ENCODE results near the gene GAL. TPM values are rescaled to one million over a fixed set of nuclear protein-coding genes. Genes with fewer than 3 reads are reported as not detected.
"Not testable (repeated sequence)": the region's sequence is repeated elsewhere in the genome, so short reads cannot be mapped to it uniquely, and the experiment has no call there.

Gene GAL, protein sequence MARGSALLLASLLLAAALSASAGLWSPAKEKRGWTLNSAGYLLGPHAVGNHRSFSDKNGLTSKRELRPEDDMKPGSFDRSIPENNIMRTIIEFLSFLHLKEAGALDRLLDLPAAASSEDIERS
- 15.9 TPM for total RNA-seq (ENCODE audit: unreplicated experiment)
- long read RNA-seq, transcript GAL-201 (6 exons, 818 nt) = major isoform, 12 of 12 reads
- long read RNA-seq, partial matches to known transcripts = 0 of 12 reads
- long read RNA-seq, other reads (novel, unspliced or antisense) = 0 of 12 reads

DNA sequence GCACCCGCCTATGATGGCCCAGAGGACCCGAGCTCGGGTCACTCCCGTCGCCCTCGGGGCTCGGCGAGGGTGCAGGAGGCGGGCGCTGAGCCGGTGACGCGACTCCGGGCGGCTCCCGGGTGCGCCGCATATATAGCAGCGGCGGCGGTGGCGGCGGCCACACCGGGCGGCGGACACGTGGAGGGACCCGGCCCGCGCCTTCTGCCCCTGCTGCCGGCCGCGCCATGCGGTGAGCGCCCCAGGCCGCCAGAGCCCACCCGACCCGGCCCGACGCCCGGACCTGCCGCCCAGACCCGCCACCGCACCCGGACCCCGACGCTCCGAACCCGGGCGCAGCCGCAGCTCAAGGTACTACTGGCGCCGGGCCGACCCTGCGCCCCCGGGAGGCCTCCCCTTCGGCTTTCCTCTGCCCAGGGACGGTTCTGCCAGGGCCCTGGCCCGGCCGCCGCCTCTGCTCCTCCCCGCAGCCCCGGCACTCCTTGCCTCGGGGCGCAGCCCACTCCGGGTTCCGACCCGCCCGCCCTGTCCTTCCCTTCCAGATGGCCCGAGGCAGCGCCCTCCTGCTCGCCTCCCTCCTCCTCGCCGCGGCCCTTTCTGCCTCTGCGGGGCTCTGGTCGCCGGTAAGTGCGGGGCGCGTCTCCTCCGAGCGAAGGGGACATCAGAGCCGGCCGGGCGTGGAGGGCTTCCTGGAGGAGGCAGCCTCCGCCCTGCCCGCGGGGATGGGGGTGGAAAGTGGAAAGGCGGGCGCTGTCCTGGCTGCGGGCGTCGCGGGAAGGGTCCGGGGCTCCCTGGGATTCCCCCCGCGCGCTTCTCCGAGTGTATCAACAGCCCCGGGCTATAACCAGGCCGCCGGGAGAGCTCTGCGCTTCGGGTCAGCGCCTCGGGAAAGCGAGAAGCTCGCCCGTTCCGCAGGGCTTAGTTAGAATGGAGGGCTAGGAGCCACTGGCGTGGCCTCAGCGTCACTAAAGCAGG is at the start of gene GAL:
TSS of gene GAL (plus strand) at position 160 of the 972 bp plus-strand sequence. CDS start at position 540, 380 bp downstream.
- peaks cover 20% of the 10 kb centered on the region for H3K27me3 Mint-ChIP-seq (ENCODE audit: unreplicated experiment)
- peak; percentile 29 for DNase-seq (ENCODE audit: low spot score)
- H3K9me3 Mint-ChIP-seq (ENCODE audit: unreplicated experiment) = no peaks in the 10 kb centered on the region
- H3K4me3 Mint-ChIP-seq (ENCODE audit: unreplicated experiment) = no peak within 1 kb of the TSS
- H3K36me3 Mint-ChIP-seq (ENCODE audit: low read depth, unreplicated experiment) = no peaks in the 10 kb centered on the region
- H3K27ac Mint-ChIP-seq (ENCODE audit: unreplicated experiment) = no peak within 1 kb of the TSS
- TF ChIP-seq, protein P1, sequence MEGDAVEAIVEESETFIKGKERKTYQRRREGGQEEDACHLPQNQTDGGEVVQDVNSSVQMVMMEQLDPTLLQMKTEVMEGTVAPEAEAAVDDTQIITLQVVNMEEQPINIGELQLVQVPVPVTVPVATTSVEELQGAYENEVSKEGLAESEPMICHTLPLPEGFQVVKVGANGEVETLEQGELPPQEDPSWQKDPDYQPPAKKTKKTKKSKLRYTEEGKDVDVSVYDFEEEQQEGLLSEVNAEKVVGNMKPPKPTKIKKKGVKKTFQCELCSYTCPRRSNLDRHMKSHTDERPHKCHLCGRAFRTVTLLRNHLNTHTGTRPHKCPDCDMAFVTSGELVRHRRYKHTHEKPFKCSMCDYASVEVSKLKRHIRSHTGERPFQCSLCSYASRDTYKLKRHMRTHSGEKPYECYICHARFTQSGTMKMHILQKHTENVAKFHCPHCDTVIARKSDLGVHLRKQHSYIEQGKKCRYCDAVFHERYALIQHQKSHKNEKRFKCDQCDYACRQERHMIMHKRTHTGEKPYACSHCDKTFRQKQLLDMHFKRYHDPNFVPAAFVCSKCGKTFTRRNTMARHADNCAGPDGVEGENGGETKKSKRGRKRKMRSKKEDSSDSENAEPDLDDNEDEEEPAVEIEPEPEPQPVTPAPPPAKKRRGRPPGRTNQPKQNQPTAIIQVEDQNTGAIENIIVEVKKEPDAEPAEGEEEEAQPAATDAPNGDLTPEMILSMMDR (IDR thresholded peaks at IDR 0.05; ENCODE audit: unreplicated experiment) = no peak
- no peaks in the 10 kb centered on the region for H3K4me1 Mint-ChIP-seq (ENCODE audit: unreplicated experiment)

DNA sequence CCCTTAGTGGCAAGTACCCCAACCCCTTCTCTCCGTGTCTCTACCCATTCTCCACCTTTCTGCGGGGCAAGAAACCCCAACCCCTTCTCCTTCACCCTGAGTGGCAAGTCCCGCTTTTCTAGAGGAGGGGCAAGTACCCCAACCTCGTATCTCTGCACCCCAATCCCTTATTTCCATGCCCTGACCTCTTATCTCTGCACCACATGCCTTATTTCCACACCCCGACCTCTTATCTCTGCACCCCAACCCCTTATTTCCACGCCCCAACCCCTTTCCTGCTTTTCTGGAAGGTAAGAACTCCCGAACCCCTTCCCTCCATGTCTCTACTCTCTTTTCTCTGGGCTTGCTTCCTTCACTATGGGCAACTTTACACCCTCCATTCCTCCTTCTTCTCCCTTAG is 49.7 kb upstream of the GAL start:
- H3K9me3 Mint-ChIP-seq (ENCODE audit: unreplicated experiment) = not testable (repeated sequence)

DNA sequence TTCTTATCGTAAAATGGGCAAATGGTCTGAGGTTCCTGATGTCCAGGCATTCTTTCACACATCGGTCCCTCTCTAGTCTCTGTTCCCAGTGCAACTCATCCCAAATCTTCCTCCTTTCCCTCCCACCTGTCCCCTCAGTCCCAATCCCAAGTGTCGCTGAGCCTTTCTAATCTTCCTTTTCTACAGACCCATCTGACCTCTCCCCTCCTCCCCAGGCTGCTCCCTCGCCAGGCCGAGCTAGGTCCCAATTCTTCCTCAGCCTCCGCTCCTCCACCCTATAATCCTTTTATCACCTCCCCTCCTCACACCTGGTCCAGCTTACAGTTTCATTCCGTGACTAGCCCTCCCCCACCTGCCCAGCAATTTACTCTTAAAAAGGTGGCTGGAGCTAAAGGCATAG is 49.2 kb upstream of the GAL start:
- DNase-seq (ENCODE audit: low spot score); H3K27ac Mint-ChIP-seq (ENCODE audit: unreplicated experiment); H3K27me3 Mint-ChIP-seq (ENCODE audit: unreplicated experiment); H3K36me3 Mint-ChIP-seq (ENCODE audit: low read depth, unreplicated experiment); H3K4me3 Mint-ChIP-seq (ENCODE audit: unreplicated experiment); H3K4me1 Mint-ChIP-seq (ENCODE audit: unreplicated experiment); H3K9me3 Mint-ChIP-seq (ENCODE audit: unreplicated experiment): not testable (repeated sequence)

More for the DNA sequence above, 49.7 kb upstream of the GAL start:
- not testable (repeated sequence) for H3K36me3 Mint-ChIP-seq (ENCODE audit: low read depth, unreplicated experiment); DNase-seq (ENCODE audit: low spot score); H3K4me1 Mint-ChIP-seq (ENCODE audit: unreplicated experiment); H3K27ac Mint-ChIP-seq (ENCODE audit: unreplicated experiment); H3K27me3 Mint-ChIP-seq (ENCODE audit: unreplicated experiment); H3K4me3 Mint-ChIP-seq (ENCODE audit: unreplicated experiment)

DNA sequence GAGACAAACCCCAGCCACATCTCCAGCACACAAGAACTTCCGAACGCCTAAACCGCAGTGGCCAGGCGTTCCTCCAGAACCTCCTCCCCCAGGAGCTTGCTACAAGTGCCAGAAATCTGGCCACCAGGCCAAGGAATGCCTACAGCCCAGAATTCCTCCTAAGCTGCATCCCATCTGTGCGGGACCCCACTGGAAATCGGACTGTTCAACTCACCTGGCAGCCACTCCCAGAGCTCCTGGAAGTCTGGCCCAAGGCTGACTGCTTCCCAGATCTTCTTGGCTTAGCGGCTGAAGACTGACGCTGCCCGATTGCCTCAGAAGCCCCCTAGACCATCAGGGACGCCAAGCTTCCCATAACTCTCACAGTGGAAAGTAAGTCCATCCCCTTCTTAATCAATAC is 48.5 kb upstream of the GAL start:
- H3K27ac Mint-ChIP-seq (ENCODE audit: unreplicated experiment); H3K4me1 Mint-ChIP-seq (ENCODE audit: unreplicated experiment); H3K9me3 Mint-ChIP-seq (ENCODE audit: unreplicated experiment); DNase-seq (ENCODE audit: low spot score); H3K27me3 Mint-ChIP-seq (ENCODE audit: unreplicated experiment); H3K4me3 Mint-ChIP-seq (ENCODE audit: unreplicated experiment); H3K36me3 Mint-ChIP-seq (ENCODE audit: low read depth, unreplicated experiment): not testable (repeated sequence)

DNA sequence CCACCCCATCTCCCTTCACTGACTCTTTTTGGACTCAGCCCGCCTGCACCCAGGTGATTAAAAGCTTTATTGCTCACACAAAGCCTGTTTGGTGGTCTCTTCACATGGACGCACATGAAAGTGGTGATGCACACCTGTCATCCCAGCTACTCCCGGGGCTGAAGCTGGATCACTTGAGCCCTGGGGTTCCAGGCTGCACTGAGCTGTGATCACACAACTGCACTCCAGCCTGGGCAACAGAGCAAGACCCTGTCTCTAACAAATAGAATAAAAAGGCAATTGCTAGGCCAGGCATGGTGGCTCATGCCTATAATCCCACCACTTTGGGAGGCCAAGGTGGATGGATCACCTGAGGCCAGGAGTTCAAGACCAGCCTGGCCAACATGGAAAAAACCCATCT is 45.0 kb upstream of the GAL start:
- H3K27ac Mint-ChIP-seq (ENCODE audit: unreplicated experiment); H3K36me3 Mint-ChIP-seq (ENCODE audit: low read depth, unreplicated experiment); H3K4me1 Mint-ChIP-seq (ENCODE audit: unreplicated experiment); H3K27me3 Mint-ChIP-seq (ENCODE audit: unreplicated experiment); H3K4me3 Mint-ChIP-seq (ENCODE audit: unreplicated experiment); H3K9me3 Mint-ChIP-seq (ENCODE audit: unreplicated experiment); DNase-seq (ENCODE audit: low spot score): not testable (repeated sequence)

DNA sequence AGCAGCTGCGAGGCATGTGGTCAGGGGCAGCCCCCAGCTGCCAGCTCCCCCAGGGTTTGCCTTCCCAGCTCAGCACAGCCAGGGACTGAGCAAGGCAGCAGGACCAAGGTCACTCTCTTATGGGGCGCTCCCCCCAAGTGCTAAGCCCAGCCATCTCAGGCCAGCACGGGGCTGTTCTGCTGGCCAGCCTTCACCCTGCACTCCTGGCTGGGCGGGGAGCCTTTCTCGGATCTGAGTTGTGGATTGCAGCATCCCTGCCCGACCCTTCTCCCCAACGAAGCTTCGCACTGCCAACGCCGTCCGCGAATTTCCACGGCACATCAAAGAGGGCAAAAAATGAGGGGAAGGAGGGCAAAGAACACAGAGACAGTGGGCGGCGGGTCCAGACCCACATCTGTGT is 42.5 kb upstream of the GAL start:
- no peak overlapping the region for H3K27ac Mint-ChIP-seq (ENCODE audit: unreplicated experiment)
- H3K4me3 Mint-ChIP-seq (ENCODE audit: unreplicated experiment) = no peak overlapping the region
- TF ChIP-seq, protein P1 (IDR thresholded peaks at IDR 0.05; ENCODE audit: unreplicated experiment) = no peak
- DNase-seq (ENCODE audit: low spot score) = no peak
- peaks cover 1% of the 10 kb centered on the region for H3K27me3 Mint-ChIP-seq (ENCODE audit: unreplicated experiment)
- peaks cover 8% of the 10 kb centered on the region for H3K36me3 Mint-ChIP-seq (ENCODE audit: low read depth, unreplicated experiment)
- peaks cover 8% of the 10 kb centered on the region for H3K9me3 Mint-ChIP-seq (ENCODE audit: unreplicated experiment)
- no peaks in the 10 kb centered on the region for H3K4me1 Mint-ChIP-seq (ENCODE audit: unreplicated experiment)

Data from endothelial cell (in vitro differentiated cells).